ENCODE results near the gene GPR63. TPM values are rescaled to one million over a fixed set of nuclear protein-coding genes. Genes with fewer than 3 reads are reported as not detected.

GPR63 gene
- total and polyA plus RNA-seq, 9 of the 15 experiments (the other 6 are each of a cell fraction or from before 2014, with no cell fraction given): 1.6 to 5.1 (median 3.7) TPM

GRCh38 chr6:96749891-96750290 lies 87.4 kb downstream of the GPR63 start:
- no peak overlapping the region for H3K4me3 ChIP-seq
- ATAC-seq: no peak
- ChIA-PET CTCF (ENCODE audit: low intra/inter-chr PET ratio) (no interaction called here), POLR2A (no interaction called here)
- intact Hi-C loops (cut with micrococcal nuclease) (no loop called here), in situ Hi-C loops (cut with MboI) (no loop called here)
- FAIRE-seq: no peak
- no peaks in the 10 kb centered on the region for H3K9me1 ChIP-seq (ENCODE audit: control insufficient read depth, insufficient read depth, low read length)
- BruUV-seq (replicated peaks): no TSS peak
- no peak overlapping the region for H3K27ac ChIP-seq (ENCODE audit: extremely low read depth, low read depth, low read length)
- H3K27me3 ChIP-seq (ENCODE audit: control insufficient read depth in 2 of 2, insufficient read depth in 2 of 2, low read length in 2 of 2): no peaks in the 10 kb centered on the region
- H4K20me1 ChIP-seq (replicated peaks; ENCODE audit: control insufficient read depth, insufficient read depth, low read length): no peaks in the 10 kb centered on the region
- H3K4me2 ChIP-seq (ENCODE audit: insufficient read depth, low read length): no peak overlapping the region
- H3K36me3 ChIP-seq (ENCODE audit: control insufficient read depth, insufficient read depth, low read length): no peaks in the 10 kb centered on the region
- 3% methylated on average over 3 of the region's 6 CpGs for WGBS (ENCODE audit: insufficient coverage, low coverage, missing lambda C conversion rate)
- no peak overlapping the region for H2AFZ ChIP-seq (ENCODE audit: low read depth, low read length)
- H3K4me1 ChIP-seq (replicated peaks in 1 of 2; ENCODE audit: control insufficient read depth in 2 of 2, insufficient read depth in 2 of 2, low read length in 2 of 2): no peaks in the 10 kb centered on the region
- no peak for DNase-seq (ENCODE audit: extremely low read depth in 1 of 4, low spot score in 3 of 4)
- H3K79me2 ChIP-seq (ENCODE audit: control insufficient read depth, insufficient read depth, low read length): no peaks in the 10 kb centered on the region
- H3K9ac ChIP-seq (ENCODE audit: insufficient read depth in 1 of 2, low read depth in 2 of 2, low read length in 2 of 2): no peak overlapping the region
- H3K9me3 ChIP-seq (replicated peaks; ENCODE audit: control insufficient read depth, insufficient read depth, low read depth, low read length): no peaks in the 10 kb centered on the region
- TF ChIP-seq ZNF407 (IDR thresholded peaks at IDR 0.05; ENCODE audit: low read depth): no peak
- TF ChIP-seq HDAC1 (IDR thresholded peaks at IDR 0.05): no peak
- TF ChIP-seq MECOM (CRISPR knock-in tag; IDR thresholded peaks at IDR 0.05): no peak
- no peak for TF ChIP-seq STAT6 (CRISPR knock-in tag; IDR thresholded peaks at IDR 0.05)
- TF ChIP-seq BRD4 (IDR thresholded peaks at IDR 0.05): no peak
- TF ChIP-seq SP1 (CRISPR knock-in tag; IDR thresholded peaks at IDR 0.05): no peak
- no peak for TF ChIP-seq SRSF1 (IDR thresholded peaks at IDR 0.05; ENCODE audit: low read depth, low read length)
- TF ChIP-seq PHF8 (IDR thresholded peaks at IDR 0.05; ENCODE audit: borderline replicate concordance, low read length): no peak
- no peak for TF ChIP-seq SRSF9 (IDR thresholded peaks at IDR 0.05; ENCODE audit: borderline replicate concordance, low read depth, low read length)
- no peak for TF ChIP-seq ARID3A (IDR thresholded peaks at IDR 0.05; ENCODE audit: borderline replicate concordance, low read depth, low read length)

All from K562 (cell line).